GM18498 (cell line): ENCODE data around the gene CPLX1.
"Not testable (repeated sequence)": the region's sequence is repeated elsewhere in the genome, so short reads cannot be mapped to it uniquely, and the experiment has no call there.

Experiments
- ATAC-seq: cut with Tn5 transposase; IDR thresholded peaks from one replicate; pipeline ENCODE4 v1.9.1; 2021; ENCODE audit warnings: mild to moderate bottlenecking, moderate library complexity; ENCODE audit not compliant: unreplicated experiment

Gene CPLX1

GRCh38 chr4:762211-763190, 63.4 kb downstream of the CPLX1 start:
- no peak for ATAC-seq

GRCh38 chr4:761739-762138, 64.2 kb downstream of the CPLX1 start:
- no peak for ATAC-seq

DNA sequence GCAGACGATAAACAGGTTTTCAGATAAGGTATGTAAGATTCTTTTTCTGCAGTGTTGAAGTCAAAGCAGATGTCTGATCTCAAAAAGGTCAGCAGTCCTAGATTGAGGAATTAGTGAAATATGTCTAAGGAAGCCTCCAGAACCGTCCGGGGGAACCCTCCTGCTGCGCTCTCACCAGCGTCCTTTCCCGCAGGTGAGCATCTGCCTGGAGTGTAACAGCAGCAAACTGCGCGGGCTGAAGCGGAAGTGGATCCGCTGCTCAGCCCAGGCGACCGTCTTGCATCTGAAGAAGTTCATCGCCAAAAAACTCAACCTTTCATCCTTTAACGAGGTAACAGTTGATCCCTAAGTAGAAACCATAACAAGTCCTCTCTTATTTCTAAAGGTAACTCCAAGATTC, 64.8 kb downstream of the CPLX1 start:
- ATAC-seq: no peak

DNA sequence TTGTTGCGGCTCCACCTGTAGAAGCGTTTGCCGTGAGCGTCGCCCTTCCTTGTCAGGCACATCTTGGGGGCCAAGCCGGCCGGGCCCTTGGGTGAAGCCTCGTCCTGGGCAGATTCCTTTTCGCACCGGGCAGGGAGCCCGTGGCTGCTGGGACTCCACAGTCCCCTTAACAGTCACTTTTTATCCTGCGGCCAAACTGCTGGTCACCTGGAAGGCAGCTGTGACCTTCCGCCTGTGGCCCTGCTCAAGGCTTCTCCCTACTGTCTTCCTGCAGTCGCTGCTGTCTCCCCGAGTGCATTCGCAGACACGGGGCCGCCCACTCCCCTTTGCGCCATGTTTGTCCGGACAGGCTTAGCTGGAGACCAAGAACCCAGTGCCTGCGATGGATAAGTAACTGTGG, 65.3 kb downstream of the CPLX1 start:
- no peak for ATAC-seq

DNA sequence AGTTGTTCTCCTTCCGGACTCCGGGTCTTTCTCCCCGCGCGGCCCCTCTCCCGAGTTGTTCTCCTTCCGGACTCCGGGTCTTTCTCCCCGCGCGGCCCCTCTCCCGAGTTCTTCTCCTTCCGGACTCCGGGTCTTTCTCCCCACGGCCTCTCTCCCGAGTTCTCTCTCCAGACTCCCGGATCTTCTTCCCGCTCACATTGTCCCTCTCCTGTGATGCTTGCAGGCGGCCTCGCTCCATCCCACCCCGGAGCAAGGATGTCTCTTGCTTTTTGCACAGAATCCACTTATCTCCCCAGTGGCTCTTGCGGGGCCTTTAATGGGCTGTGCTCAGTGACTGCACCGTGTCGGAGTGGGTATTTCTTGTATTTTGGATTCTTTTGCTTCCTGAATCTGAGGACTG, 66.1 kb downstream of the CPLX1 start:
- not testable (repeated sequence) for ATAC-seq

DNA sequence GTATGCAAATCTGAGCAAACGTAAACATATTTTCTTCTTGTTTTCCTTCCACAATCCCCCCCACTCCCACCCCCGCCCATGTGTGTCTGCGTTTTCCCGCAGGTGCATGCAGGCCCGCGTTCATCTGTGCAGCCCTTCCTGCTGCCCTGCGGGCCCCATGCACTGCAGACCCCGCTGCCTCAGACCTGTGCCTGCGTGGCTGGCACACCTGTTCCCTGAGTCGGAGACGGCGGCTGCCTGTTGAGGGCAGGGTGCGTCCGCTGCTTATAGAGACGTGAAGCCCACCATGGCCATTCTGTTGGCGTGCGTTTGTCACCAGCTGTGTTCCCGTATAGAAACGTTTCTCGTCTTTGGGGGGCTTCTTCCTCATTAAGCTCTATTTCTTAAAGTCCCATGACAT, 68.8 kb downstream of the CPLX1 start:
- ATAC-seq: no peak

DNA sequence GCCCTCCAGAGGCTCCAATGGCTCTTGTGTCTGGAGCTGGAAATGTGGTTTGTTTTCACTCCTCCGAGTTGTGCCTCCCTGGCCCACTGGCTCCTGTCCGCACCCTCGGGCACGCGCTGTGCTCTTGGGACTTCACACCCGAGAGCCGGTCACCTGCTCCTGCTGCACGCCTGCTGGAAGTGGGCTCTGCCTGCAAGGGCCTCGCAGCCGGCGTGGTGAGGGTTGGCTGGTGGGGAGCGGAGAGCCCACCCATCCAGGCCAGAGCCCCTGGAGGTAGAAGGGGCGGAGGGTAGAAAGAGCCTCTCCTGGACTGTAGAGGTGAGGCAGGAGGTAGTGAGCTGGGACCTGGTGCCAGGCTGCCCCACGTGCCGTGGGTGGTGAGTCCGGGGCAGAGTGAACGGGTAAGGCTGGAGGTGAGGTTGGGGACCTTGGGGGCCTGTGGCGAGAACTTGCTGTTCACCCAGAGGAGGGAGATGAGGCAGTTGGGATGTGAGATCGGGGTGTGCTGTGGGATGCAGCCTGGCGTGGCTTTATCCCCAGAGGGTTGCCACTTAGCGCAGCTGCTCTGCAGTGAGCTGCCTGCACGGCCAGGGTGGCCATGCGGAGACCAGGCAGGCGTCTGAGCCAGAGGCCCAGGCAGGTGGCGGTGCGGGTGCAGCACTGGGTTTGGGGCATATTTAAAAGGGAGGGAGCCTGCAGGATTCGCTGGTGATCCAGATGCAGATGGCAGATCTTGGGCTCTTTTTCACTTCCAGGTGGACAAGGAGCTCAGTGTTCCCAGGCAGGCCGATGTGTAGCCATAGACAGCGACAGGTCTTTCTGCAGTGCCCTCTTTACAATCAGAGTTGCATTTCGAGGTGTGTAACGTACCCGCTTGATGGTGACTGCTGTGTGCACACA, 71.5 kb downstream of the CPLX1 start:
- ATAC-seq: no peak

GRCh38 chr4:753186-753585, 72.7 kb downstream of the CPLX1 start:
- not testable (repeated sequence) for ATAC-seq

DNA sequence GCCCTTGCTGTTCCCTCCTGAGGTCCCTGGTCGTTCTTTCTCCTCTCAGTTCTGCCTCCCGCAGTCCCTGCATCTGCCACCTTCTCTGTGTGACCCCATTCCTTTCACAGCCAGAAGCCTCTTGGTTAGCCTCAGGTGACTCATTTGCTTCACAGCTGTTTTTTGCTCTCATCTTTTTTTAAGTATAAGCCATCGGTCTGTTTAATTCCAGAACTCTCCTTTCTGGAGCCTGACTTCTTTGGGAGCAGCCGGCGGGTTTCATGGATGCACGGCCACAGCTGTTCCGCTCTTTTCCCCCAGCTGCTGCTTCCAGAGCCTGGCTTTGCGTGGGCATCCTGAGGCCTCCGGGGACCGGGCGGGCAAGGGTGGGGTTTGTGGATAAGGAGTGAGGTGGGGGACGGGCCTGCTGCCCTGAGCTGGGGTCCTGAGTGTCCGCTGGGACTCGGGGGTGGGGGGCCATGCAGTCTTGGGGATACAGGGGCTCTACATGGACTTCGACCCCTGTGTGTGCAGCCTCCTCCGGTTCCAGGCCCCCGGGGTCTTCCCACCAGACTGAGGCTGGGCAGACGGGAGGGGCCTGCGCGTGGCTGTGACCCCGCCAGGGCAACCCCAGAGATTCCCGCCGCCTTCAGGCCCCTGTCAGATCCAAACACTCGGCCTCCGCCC, 73.6 kb downstream of the CPLX1 start:
- no peak for ATAC-seq

- no peak for ATAC-seq
Observed at GRCh38 chr4:751676-752075, 74.3 kb downstream of the CPLX1 start.

DNA sequence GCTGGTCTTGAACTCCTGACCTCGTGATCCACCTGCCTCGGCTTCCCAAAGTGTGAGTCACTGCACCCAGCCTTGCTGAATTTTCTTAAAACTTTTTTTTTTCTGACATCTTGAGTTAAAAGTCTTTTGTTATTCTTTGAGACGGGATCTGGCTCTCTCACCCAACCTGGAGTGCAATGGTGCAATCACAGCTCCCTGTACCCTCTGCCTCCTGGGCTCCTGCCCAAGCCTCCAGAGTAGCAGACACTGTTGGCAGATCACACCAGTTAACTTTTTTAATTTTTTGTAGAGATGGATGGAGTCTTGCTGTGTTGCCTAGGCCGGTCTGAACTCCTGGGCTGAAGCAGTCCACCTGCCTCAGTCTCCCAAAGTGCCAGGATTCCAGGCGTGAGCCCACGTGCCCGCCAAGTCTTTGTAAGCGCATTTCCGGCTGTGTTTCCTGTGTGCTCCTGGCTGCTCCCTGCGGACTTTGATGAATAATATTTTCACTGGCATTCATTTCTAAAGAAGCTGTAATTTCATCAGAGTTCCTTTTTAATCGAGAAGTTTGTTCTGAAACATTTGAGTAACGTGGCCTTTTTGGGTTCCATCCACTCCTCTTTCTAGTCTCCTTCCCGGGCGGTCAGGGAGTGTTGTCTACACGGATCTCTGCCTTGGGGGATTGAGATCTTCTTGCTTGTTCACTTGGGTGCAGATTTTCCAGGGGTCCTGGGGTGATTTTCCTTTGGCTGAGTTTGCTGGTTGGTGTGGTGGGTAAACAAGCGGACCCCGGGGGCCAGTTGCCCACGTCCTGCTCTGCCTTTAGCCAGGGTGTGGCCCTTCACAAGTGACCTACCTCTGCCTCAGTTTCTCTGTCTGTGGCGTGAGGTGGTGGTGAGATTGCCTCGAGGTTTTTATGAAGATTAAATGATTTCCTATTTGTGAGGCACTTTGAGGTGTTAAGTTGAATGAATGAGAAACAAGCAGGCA, 75.9 kb downstream of the CPLX1 start:
- no peak for ATAC-seq

DNA sequence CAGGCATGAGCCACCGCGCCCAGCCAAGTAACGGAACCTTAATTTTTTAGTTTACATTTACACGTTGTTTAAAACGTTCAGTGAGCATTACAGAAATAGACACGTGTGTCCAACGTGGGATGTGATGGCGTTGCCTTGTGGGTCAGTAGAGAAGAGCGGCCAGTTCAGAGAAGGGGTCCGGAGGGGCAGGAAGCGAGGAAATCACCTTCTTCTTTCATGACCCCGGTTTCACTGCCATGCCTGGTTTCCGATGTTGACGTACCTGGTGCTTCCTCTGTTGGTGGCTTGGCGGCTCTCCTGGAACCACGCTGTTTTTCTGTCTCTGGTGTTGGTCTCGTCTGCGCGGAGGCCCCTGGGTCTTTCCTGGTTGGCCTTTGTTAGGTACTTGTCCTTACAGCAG, 77.5 kb downstream of the CPLX1 start:
- no peak for ATAC-seq

- ATAC-seq: no peak
Observed at GRCh38 chr4:747546-748170, 78.3 kb downstream of the CPLX1 start.

GRCh38 chr4:744212-744841, 81.6 kb downstream of the CPLX1 start:
- ATAC-seq: no peak

- ATAC-seq: no peak
Observed at GRCh38 chr4:743463-744211, 82.3 kb downstream of the CPLX1 start.

GRCh38 chr4:742742-743311, 83.1 kb downstream of the CPLX1 start:
- ATAC-seq: no peak

DNA sequence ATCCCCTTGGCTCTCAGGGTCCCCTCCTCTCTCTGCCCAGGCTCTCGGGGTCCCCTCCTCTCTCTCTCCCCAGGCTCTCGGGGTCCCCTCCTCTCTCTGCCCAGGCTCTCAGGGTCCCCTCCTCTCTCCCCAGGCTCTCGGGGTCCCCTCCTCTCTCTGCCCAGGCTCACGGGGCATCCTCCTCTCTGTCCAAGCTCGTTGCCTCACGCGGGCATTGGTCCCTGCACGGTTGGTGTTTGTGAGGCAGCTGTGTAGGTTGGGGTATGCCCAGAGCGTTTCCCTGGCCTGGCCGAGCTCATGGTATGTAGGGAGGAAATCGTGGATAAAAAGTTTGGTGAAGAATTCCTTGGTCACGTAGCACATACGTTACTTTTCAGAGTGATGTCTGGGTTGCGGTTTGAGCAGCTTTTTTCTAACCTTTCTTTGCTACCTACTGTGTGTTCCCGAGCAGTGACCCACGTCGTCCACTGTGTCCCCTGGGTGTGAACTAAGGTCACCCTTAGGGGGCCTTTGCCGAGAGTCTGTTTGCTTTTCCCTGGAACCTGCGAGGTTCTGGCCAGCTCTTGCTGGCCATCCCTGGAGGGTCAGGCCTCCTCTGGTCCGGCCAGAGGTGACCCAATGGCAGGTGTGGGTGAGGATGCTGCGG, 83.7 kb downstream of the CPLX1 start:
- ATAC-seq: no peak
